NCI-H345 (cell line): ENCODE results near the gene THBS2.
"Not testable (repeated sequence)": the region's sequence is repeated elsewhere in the genome, so short reads cannot be mapped to it uniquely, and the experiment has no call there.

Experiments used
- DNase-seq: peaks from one replicate; lab custom pipeline; 2025; lab: John Stamatoyannopoulos, UW

The THBS2 gene

DNA sequence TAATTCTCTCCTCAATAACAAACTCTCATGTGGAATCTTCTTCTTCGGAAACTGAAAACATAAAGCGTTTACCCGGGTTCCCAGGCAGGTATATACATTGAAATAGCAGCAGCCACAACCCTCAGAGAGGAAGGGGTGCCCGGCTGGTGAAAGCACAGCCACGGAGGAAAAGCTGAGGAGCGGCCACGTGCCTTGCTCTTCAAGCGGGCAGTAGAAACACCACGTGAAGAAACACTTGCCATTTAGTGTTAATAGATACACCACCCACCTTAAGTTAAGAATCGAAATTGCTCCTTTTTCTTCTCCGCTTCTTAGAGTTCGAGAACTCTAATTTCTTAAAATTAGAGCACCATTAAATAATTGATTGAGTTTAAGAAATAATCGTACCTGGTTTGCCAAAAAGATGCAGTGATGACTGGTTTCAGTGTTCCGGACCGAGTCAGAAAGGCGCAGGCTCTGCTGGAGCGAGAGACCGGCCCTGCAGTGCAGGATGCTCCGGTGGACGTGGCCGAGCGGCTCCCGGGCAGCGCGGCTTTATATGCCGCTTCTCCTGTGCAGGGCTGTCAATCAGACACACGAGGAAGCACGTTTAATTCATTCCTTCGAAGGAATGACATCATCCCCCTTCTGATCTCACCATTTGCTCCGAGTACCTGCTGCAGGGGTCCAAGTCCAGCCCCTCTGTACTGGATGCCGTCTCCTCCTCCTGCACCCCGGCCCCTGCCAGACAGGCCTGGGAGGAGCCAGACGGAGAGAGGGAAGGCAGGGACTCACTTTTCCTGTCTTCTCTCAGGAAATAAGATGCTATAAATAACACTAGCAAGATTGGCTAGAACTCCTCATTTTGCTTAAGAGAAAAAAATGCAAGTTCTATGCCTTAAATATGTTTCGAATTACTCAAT is at the start of gene THBS2:
TSS of gene THBS2 (minus strand) at position 510 of the 902 bp plus-strand sequence. CDS start 3,062 bp downstream, outside the sequence.
- no peak for DNase-seq

DNA sequence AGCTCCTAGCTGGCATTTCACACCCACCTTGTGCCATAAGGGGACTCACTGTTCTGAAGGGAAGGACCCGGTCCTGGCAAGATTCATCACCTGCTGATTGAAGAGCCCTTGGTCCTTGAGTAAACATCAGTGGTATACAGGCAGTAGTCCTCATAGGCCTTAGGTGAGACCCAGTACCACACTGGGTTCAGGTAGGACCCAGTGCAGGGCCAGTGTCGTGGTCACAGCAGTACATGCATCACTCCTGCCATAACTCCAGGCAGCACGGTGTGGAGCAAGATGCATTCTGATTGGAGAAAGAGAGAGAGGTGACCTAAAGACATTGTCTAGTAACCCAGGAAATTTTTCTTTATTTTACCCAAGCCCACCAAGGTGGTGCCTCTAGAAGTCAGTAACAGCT is 49.1 kb upstream of the THBS2 start:
- DNase-seq, result no peak

DNA sequence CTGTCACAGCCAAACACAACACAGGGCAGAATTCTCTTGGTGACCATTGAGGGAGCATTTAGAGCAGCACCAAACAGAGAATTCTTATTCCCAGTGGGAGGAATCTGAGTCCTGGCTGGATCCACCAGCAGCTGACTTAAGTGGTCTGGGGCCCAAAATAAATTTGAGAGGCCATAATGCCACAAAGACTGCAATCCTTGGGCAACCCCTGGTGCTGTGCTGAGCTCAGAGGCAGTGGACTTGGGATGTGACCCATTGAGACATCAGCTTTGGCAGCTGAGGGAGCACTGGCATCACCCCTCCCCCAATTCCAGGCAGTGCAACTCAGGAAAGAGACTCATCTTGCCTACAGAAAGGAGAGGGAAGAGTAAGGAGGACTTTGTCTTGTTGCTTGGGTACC is 48.6 kb upstream of the THBS2 start:
- DNase-seq, result no peak

DNA sequence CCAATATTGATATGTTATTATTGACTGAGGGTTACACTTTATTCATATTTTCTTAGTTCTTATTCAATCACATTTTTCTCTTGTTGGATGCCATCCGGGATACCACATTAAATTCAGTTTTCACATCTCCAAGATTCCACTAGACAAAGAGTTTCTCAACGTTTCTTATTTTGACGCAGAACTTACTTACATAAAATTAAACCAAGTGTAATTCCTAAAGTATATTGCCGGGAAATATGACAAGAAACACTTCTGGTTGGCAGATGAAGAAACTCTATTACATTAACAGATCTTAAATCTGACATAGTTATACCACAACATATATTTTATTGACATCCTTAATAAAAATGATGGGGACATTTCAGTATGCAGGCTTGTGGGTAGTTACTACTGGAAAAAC is 47.3 kb upstream of the THBS2 start:
- no peak for DNase-seq

DNA sequence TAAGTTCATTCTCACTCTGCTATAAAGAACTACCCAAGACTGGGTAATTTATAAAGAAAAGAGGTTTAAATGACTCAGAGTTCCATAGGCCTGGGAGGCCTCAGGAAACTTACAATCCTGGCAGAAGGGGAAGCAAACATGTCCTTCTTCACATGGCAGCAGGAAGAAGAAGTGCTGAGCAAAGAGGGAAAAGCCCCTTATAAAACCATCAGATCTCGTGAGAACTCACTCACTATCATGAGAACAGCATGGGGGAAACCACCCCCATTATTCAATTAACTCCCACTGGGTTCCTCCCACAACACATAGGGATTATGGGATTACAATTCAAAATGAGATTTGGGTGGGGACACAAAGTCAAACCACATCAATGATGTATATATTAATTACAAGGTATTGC is 45.0 kb upstream of the THBS2 start:
- DNase-seq, result not testable (repeated sequence)

DNA sequence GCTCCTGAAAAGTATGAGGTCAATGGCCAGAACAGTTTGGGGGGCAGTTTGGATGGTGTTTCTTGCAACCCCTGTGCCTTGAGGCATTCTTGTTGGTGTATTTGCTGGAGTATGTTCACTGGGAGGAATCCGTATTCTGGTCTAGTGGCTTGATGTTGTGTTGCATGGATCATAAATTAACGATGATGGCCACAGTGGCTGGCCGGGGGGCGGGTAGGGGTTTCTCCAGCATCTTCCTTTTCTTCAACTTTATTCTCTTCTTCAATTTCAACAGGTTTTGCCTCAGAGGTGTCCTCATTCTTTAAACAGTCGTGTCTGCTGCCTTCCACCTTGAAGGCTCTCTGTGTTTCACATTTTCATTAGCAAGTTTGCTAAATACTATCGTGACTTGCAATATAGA is 43.0 kb upstream of the THBS2 start:
- no peak for DNase-seq

DNA sequence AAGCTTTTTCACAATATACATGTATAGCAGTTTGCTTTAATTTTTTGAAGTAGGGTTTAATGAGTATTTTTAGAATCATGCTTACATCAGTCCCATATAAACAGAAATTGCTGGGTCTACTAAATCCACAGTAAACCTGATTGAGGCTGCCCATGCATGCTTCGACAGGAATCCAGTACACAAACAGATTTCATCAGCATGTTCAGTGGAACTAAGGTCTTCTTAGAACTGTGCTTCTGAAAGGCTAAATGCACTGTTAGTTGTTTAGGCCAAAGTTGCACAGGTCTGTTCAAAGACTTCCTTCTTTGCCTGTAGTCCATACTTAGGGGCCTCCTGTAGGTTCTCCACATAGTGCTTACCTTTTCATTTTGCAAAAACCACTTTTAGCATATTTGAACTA is 42.5 kb upstream of the THBS2 start:
- DNase-seq, result no peak

DNA sequence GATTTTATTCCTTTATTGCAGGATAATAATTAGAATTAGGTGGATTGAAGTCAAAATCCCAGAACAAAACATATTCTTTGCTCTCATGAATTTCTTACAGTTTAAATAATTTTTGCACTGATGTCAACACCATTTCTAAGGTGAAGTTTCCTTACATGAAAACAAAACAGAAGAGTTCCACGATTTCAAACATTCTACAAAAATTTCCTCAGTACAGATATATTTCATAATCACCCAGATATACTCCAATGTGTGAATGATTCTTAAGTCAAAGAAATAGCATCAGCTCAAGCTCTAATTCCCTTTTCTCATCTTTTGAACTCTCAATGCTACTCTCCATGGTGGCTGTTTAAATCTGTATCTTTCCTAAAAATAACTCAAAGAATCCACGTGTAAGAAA is 39.5 kb upstream of the THBS2 start:
- DNase-seq, result no peak

DNA sequence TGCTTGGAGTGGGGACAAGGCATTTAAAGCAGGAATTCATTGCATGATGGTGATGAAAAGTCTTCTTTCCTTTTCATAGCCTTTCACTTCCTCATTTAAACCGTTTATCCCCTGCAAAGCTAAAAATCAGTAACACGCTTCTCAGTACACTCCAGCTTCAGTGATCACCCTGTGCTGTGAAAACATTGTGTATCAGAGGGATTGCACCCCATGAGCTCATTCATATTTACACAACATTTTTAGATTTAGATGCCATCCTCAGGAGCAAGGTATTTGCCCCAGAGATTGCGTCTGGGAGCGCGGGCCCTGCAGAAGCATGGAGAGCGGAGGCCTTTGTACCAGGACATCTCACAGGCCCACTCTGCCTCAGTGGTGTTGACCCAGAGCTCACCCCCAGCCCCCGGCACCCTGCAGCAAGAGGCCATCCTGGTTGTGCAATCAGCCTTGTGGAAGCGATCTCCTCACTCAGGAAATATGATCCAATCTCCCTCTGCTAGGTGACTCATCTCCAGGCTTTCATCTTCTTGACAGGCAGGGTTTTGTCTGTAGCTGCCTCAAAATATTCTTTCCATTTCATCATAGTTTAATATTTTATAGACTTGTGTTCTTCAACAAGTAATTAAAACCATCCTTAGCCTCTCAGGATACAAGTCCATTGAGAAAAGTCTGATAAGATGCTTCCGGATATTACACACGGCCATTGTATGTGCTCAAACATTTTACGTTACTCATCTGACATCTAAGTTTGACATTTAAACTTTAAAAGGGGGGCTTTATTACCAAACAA is 38.9 kb upstream of the THBS2 start:
- DNase-seq, result peak; percentile 4

DNA sequence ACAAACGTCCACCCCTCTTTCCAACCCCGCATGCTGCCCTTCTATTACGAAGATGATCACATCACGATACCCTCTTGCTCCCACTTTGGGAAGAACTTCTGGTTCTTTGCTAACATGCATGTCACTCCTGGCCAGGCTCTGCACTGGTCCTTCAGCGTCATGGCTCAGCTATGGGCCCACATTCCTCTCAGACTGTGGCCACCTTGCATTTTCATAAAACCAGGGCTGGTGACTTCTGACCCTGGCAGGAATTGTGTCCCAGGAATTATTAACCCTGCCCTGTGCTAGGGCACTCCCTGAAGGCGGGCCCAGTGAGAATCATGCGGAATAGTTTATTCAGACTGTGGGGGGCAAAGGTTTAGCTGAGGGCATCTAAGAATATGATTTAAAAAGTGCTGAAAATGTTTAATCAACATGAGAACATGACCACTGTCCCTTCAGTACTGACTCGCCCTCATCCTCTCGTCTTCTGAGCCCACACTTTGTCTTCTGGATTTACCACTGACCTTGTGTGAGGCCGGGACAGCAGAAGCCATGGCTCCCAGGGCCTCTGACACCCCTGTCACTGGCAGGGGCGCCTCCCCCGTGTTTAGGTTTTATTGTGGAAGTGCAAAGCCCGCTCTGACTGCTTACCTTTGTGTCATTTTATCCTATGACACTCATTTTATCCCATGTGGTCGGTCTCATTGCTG is 38.1 kb upstream of the THBS2 start:
- DNase-seq, result no peak

DNA sequence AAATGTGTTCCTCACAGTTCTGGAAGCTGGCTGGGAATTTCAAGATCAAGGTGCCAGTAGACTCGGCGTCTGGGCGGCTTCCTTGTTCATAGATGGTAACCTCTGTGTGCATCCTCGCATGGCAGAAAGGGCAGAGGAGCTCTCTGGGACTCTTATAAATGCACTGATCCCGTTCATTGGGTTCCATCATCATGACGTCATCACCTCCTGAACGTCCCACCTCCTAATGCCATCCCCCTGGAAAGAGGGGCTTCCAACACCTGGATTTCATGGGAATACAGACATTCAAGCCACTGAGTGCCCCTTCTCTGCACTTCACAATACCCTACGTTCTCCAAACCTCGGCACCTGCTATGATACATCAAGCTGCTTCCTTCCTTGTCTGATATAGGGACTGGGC is 37.5 kb upstream of the THBS2 start:
- no peak for DNase-seq

DNA sequence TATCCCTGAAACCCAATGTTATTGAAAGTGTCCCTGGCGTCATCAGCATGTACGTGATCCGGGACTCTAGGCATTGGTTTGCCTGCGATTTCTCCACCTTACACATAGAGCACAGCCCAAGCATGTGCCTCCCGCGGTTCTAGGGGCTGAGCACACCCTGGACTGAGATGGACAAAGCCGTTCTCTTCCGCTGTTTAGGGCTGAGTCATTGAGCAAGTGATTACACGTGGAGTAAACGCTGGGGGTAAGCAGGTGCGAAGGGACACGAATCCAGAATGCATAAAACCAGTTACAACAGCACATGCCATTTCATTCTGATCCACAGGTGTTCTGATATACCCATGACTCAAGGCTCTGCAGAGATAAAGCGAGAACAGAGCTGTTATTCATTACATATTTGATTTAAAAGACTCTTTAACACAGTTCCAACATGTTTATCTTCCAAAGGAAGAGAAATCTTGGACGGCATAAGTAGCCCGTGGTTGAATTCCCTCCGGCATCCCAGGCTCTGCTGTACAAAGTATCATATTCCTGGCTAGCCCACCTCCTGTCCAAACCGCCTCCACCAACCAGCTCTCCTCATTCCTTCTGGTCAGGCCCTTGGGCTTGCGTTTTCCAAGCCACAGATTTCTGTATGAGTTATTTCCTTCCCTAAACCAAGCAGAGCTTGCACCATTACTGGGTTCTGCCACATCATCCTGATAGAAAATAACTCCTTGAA is 36.1 kb upstream of the THBS2 start:
- DNase-seq, result no peak

DNA sequence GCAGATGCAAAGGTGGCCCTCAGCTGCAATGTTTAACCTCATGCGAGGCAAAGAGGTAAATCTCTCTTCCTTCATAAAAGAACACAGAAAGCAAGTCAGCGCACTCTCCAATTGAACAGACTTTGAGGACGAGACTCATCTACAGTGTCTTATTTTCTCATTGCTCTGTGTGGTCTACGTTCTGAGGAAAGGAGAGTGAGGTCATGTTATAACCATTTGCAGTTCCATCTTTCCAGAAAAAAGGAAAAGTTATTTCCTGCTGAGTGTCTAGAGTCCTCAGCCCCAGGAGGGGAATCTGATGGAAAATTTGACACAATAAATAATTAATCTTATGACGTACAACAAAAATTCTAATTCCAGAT is 35.6 kb upstream of the THBS2 start:
- no peak for DNase-seq

DNA sequence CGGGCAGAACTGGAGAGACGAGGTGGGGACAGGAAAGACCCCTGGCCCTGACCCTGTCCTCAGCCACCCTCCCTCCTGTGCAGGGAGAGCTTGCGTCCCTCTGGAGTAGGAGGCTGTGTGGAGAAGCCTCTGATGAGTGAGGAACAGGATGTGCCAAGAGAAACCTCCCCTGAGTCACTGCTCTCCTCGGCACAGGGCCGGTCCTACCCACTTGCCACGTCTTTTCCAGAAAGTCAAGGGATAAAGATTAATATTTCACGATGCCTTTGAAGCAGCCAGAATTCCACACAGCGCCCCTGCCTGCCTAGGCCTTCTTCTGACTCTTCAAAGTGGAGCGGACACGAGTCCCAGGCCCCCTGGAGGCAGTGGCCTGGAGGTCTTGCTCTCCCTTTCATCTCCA is 34.9 kb upstream of the THBS2 start:
- no peak for DNase-seq

DNA sequence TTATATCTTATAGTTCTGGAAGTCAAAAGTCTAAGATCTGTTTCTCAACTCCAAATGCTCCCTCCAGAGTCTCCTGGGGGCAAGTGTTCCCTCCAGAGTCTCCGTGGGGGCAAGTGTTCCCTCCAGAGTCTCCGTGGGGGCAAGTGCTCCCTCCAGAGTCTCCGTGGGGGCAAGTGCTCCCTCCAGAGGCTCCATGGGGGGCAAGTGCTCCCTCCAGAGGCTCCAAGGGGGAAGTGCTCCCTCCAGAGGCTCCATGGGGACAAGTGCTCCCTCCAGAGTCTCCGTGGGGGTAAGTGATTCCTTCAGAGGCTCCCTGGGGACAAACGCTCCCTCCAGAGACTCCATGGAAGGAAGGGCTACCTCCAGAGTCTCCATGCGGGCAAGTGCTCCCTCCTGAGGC is 34.0 kb upstream of the THBS2 start:
- DNase-seq, result no peak

DNA sequence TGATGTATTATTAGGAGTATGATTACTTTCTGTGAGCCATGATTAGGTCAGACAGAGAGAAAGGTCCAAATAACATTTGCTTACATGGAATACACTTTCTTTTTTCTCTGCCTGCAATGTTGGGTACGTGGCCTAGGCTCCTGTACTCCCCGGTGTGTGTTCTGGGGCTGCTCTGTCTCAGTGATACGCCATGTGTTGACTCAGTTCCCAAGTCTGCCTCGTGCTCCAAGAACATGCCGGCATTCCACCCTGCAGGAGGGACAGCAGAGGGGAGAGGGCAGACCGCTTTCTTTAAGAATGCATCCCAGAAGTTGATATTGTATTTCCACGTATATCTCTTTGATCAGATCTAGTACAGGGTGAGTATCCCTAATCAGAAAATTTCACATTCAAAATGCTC is 33.3 kb upstream of the THBS2 start:
- DNase-seq, result no peak

DNA sequence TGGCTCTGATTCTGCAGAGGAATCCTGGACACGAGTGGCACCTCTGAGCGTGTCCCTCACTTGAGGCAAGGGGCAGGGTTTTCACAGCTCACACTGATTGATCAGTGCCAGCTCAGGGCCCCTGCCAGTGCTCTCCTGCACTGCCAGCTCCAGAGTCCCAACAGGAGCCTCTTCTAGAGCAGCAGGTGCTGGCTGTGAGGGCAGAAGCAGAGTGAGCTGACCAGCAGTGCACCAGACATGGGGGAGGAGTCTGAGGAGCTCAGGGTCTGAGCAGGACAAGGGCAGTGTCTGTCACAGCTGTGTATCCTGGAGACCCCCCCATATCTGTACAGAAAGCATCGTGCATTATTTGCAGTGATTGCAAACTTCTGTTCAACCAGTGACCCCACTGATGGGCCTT is 31.5 kb upstream of the THBS2 start:
- no peak for DNase-seq

DNA sequence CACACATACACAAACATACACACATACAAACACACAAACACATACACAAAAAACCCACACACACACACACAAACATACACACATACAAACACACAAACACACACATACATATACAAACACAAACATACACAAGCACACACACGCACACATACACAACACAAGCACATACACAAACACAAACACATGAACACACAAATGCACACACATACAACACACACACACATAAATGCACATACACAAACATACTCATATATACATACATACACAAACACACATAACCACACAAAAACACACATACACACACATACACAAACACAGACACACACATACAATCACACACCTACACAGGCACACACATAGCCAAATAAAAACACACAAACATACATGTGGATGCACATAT is 30.3 kb upstream of the THBS2 start:
- no peak for DNase-seq

DNA sequence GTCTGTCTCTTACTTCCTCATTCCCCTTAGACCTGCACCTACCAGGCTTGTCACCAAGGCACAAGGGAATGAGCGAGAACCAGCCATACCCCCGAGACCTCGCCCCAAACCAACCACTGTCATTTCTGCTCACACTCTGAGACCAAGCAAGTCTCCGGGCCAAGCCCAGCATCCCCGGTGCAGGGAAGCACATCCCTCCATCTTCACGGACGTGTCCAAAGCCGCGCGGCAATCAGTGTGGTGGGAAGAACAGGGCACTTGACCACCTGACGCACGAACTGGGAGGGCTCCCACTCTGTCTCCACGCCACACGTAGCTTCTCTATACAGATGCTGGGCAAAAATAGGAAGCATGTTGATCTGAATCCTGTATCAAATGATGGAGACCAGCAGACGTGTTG is 28.4 kb upstream of the THBS2 start:
- DNase-seq, result no peak

DNA sequence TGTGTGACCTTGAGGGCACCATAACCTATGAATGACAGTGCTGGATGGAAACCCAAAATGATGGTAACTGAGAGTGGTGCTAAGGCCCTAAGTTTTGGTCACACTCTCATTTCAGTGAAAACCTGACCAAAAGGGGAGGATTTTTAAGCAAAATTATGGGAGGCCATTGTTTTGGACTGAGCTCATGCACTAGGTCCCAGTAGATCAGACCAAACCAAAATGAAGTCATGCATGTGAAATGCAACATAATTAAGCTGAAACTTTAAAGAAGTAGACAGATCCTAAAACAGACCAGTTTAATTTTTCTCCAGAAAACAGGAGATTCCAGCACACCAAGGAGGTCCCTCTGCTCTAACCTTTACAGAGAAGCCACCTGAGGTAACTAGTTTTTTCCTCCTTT is 24.0 kb upstream of the THBS2 start:
- no peak for DNase-seq

DNA sequence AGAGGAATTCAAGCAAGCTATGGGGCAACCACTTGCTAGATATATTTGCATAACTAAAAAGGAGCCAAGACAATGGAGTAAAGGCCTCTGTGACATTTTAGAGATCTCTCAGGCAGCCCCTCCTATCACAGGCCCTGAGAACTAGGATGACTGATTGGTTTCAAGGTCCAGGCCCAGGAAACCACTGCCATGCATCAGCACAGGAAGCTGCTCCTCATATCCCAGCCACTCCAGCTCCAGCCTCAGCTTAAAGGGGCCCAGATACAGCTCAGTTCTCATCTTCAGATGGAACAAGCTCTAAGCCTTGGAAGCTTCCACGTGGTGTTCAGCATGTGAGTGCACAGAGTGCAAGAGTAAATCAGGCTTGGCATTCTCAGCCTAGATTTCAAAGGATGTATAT is 21.1 kb upstream of the THBS2 start:
- DNase-seq, result no peak

DNA sequence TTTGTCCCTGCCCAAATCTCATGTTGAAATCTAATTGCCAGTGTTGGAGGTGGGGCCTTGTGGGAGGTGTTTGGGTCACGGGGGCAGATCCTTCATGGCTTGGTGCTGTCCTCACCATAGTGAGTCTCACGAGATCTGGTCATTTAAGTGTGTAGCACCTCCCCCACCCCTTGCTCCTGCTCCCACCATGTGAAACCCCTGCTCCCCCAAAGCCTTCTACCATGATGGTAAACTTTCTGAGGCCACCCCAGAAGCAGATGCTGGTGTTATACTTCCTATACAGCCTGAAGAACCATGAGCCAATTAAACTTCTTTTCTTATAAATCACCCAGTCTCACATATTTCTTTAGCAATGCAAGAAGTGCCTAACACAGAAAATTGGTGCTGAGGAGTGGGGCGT is 19.9 kb upstream of the THBS2 start:
- no peak for DNase-seq
